Activated CD4-positive, alpha-beta T cell treated with anti-CD3 and anti-CD28 coated beads, Interleukin-2, amount 50 U/mL, for 24 hours (primary cell): ENCODE measurements around the gene MED25.

Experiments
- DNase-seq, 2 donors: peaks; one replicate each; pipeline ENCODE4 v3.0.0-alpha.2; 2020; ENCODE audit warnings: low read depth in 1 of 2, low spot score in 1 of 2

MED25 gene

DNA sequence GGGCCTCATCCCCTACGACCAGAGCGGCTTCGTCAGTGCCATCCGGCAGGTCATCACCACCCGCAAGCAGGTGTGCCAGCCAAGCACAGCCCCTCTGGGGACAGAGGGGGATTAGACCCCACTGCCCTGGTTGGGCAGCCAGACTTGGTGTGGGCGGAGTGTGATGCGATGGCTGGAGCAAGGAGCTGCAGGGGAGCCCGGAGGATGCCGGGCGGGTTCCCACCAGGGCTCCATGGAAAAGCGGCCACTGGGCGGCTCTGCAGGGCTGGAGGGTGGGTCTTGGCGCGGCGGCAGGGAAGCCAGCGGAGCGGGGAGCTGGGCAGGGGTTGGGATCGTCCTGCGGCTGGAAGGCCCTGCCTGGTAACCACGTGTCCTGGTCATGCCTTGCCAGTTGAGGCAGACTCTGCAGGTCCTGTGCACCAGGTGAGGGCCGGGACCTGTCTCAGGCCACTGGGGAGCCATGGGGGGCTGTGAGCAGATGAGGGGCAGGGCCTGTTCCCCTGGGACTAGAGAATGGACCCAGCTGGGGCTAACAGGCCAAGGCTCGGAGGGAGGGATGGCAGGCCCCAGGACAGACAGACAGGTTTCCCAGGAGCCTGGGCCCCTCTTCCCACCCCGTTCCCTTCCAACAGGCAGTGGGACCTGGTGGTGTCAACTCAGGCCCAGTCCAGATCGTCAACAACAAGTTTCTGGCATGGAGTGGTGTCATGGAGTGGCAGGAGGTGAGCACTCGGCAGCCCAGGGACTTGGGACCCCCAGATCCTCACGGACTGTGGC, 39.2 kb downstream of the MED25 start:
- DNase-seq: no peak

DNA sequence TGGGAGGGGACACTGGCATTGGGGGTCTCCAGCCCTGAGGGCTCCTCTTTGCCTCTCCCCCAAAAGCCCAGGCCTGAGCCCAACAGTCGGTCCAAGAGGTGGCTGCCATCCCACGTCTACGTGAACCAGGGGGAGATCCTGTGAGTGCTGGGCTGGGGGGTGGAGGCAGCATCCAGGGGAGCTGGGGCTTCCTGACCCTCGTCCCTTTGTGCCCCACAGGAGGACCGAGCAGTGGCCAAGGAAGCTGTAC, 39.7 kb downstream of the MED25 start:
- DNase-seq: no peak

DNA sequence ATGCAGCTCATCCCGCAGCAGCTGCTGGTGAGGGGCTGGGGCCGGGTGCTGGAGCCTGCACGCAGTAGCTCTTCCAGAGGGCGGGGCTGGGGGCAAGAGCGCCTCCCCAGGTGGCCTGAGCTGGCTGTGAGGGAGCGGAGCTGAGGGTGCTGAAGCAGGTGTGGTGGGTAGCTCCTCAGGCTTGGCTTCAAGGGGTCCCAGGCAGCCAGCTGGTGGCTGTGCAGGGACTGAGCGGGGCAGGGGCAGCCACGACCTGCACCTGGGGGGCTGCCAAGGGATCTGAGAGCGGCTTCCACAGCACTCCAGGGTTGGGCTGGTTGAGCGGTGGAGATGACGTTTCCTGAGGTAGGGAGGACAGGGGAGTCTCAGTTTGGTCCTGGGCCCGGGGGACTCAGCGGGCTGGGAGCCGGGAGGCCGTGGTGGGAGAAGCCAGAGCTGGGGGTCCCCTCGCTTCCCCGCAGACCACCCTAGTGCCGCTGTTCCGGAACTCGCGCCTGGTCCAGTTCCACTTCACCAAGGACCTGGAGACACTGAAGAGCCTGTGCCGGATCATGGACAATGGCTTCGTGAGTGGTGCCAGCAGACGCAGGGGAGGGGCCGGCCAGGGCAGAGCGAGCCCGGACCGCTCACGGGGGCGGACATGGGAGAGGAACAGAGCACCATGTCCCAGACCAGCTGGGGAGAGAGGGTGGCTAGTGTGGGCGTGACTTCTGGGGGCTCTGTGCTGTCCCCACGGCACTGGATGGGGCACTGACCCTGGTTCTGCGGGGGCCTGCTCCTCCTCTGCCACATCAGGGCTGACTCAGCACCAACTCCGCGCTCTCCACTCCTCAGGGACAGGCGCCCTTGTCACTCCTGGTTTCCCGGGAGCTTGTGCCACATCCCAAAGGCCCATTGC, 40.2 kb downstream of the MED25 start:
- DNase-seq: no peak

DNA sequence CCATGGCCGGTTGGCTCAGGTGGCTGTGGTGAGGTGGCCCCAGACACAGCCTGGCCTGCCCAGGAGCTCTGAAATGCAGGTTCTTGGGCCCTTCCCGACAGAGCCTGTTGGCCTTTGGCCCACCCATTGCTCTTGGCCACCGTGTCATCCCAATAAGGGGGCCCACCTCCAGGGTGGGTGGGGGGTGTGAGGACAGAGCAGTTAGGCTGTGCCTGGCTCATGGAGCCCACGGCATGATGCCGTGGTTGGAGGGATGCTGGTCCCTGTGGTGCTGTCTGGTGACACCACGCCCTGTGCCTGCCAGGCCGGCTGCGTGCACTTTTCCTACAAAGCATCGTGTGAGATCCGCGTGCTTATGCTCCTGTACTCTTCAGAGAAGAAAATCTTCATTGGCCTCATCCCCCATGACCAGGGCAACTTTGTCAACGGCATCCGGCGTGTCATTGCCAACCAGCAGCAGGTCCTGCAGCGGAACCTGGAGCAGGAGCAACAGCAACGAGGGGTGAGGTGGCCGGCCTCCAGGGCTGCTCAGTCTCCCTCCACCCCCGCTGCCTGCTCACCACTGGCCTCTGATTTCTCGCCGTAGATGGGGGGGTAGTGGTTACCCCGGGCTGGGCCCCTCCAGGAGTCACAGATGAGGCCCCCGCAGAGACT, 41.7 kb downstream of the MED25 start:
- DNase-seq: no peak

- DNase-seq: no peak
Measured at GRCh38 chr19:49860336-49861102, 42.4 kb downstream of the MED25 start.

GRCh38 chr19:49861107-49861506, 43.0 kb downstream of the MED25 start:
- DNase-seq: no peak

DNA sequence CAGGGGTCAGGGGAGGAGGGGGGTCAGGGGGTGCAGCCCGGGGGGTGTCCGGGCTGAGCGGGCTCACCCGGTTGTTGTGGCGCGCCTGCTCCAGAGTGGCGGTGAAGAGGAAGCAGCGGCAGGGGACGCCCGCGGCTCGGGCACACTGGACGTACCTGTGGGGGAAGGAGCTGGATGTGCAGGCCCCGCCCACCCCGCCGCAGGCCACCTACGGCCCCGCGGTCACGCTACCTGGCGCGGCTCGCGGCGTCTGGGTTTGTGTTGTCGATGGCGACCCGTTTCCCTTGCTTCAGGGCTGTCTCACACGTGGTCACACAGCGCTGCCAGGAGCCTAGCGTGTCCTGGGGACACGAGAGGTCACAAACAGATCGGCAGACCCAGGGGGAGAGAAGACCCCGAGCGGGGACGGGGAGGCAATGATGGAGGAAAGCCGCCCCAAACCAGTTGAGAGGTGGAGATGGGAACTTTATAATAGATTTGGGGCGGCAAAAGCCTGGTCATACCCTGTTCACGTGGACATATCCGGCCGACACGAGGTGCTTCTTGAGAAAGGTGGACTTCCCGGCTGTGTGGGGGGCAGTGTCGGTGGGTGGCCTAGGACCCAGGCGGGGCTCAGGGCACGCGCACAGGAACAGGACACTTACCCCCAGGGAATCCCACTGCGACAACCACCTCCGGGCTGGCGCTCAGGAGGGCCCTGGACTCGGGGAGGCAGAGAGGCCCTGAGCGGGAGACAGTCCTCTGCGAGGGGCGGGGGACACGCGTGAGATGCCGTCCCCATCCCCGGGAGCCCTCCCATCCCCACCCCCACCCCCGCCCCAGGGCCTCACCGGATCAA, 43.7 kb downstream of the MED25 start:
- no peak for DNase-seq

DNA sequence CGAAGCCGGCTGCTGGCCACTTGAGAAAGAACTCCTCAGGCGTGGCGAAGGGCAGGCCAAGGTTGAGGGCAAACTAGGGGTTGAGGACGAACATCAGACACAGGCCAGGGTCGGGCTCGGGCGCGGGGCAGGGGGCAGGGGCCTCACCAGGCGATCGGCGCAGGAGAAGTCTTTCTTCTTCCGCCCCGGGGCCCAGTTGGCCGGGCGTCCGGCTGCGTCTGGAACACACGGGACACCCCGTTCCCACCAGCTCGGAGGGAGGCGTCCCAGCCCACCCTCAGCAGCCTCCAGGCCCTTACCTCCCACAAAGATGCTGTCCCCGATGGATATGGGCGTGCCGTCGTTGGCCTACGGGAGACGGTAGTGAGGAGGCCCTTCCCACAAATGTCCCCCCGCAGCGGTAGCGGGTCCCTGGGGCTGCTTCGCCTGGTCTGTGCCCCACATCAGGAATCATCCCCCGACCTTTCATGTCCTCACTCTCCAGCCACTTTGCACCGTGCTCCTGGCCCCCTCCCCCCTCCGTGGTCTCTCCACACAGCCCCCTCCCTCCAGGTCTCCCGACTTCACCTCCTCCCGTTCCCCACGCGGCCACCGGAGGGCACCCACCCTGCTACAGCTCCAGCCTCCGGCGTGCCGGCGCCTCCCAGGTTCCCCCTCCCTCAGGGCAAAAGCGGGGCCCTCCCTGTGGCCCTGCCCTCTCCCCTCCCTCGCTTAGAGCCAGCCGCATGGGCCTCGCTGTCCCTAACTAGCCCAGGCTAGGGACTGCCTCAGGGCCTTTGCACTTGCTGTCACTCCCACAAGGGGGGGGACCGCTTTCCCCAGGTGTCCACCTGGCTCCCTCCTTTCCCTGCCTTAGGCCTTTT, 44.5 kb downstream of the MED25 start:
- DNase-seq: no peak

DNA sequence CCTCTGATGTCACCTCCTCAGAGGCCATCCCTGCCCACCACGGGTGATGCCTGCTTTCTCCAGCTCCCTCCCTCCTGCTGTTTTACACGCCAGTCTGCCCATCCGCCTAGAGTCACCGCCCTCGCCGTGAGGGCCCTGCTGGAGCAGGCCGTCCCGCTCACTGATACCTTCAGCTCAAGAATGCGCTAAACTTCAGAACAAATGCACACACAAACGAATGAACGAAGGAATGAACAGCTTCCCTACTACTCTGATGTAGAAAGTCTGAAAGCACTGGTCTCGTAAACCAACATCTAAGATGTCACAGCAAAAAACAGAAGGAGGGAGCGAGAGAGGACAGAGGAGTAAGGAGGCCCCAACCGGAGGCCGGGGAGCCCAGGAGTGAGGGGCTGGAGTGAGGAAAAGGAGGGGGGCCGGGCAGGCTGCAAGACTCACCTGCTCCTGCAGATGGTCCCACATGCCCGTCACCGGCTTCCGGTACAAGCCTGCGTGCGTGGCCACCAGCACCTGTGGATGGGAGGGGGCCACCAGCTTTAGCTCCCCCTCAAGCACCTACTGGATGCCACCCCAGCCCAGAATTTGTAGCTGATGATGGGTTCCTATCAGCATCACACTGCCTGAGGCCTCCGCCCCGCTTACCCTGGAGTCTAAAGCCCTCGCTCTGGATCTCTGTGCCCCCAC, 45.3 kb downstream of the MED25 start:
- no peak for DNase-seq

GRCh38 chr19:49863935-49864320, 45.8 kb downstream of the MED25 start:
- no peak for DNase-seq

GRCh38 chr19:49864890-49865289, 46.8 kb downstream of the MED25 start:
- DNase-seq: no peak

DNA sequence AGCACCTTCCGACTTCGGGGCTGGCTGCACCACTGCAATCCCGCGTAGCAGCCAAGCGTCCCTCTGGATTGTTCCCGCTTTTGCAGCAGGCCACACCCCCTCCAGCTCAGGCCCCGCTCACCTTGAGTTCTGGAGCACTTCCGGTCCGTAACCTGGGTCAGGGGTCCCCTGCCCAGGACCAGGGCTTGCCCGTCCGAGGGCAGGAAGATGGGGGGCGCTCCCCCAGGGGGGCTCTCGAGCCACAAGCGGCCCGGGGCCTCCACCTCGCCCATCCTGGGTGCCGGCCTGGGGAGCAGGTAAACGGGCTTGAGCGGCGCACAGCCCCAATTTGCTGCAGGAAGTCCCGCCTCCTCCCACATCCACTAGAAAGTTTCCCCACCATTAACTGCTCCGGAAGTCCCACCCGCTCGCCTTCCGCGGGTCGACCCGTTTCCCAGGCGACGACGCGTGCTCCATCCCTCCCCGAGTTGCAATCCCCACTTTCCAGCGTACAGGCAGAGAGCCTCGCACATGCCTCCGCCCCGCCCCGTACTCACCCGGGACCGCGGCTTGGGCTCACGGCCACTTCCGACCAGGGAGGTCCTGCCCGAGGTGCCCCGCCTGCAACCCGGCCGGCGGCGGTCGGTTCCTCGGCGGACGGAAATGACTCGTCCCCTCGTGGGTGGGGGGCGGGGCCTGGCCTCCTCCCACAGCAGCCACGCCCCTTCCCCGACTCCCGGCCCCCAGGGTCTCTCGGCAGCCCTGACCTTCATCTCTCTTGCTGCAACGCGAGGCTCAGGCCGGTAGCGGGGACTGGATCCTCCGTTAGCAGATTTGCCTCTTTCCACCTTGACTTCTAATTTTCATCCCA, 49.1 kb downstream of the MED25 start, which contains the start of gene PNKP:
TSS of gene PNKP (minus strand) at position 644 of the 850 bp plus-strand sequence. CDS start at position 272, 372 bp downstream.
- peak; percentile 74 to 90 for DNase-seq

DNA sequence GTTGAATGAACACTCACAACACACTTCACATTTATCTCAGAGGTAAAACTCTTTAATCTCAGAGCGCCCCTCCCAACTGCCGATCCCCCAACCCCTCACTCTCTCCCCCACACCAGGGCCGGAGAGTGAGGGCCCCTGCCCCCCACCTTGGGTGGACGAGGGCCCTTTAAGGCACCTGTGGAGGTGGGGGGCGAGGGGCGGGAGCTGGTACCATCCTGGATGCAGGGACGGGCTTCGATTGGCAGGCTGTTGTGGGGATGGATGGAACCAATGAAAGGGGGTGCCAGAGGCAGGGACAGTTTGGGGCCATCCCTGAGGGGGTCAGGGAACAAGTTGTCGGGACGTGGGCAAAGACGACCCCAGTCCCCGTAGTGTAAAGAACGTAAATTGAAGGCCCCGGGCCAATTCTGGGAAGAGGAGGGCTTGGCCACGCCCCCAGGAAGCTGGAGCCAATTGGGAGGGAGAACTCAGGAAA, 51.0 kb downstream of the MED25 start:
- no peak for DNase-seq

DNA sequence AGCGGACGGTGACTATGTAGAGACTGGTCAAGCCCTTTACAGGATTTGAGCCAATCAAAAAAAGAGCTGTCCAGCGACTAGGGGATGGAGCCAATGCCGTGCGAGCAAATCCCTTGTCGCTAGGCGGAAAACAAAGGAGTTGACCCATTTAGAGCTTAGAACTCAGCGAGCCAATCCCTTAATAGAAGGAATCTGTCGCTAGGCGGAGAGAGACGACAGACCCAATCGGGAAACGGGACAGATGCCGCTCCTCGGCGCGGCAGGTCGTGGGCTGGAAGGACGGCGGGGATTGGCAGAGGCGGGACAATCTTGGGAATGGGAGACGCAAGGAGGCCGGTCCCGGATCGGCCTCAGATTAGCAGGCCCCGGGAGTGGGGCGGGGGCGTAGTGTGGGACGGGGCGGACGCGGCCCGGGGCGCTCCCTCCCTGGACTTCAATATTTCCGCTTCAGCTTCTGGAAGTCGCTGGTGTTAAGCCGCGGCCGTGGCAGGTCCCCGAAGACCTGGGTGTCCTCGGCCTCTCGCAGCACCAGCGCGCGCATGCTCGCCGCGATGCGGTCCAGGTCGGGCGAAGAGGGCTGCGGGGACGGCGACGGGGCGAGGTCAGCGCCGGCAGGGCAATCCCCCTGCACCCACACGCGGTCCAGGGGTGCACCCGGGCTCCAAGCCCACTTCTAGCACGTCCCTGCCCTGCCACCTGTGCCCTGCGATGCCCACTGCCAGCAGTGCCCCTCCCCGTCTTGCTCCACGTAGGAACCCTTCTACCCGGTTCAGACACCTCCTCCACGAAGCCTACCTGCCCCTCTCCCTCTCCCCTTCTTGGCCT, 51.6 kb downstream of the MED25 start:
- DNase-seq: peak; percentile 68 to 89

DNA sequence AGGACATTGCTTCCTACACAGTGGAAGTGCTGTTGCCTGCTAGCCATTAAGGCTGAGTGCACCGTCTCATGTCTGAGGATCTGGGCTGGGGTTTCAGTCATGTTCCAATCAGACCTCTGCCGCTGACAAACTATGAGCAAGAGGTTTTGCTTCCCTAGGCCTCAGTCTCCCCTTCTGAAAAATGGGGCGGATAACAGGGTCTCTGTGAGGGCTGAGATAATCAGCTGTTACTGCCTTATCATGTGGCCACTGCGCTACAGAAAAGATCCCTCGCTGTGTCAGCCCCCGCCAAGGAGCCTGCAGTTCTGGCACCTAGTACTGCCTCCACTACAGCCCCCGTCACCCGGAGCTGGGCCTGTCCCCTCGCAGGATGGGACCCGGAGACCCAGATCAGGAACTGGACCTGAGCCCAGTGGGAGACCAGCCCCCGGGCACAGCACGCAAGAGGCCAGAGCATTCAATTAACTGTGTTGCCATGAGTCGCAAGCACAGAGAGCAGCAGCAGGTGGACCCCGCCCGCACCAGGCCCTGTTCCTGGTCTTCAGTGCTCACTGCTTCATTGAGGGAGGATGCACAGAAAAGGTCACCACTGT, 52.3 kb downstream of the MED25 start:
- no peak for DNase-seq

DNA sequence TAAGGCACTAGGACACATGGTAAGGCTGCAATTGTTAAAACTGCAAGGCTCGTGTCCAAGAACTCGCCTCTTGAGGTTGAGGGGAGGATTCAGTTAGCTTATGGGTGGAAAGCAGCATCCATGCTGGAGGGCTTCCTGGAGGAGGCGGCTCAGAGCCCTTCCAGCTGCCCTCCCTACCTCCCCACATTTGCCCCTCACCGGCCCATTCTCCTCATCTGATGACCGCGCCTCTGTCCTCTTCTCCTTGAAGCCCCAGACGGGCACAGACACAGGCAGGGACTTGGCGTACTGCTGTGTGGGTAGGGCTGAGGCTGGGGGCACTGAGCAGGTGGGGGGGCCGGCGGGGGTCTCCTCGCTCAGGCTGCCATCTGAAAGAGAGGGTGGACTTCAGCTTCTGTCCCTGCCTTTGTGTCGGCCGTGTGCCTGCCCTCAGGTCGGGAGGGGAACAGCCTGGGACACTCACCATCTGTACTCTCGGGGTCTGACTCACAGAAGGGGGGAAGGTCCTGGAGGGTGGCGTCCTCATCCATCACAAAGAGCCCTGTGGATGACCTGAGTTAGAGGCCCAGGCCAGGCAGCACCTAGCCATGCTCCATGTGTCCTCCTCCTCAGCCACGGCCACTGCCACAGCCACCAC, 53.4 kb downstream of the MED25 start:
- DNase-seq: no peak
